ENCODE measurements around the gene PYGL. TPM values are rescaled to one million over a fixed set of nuclear protein-coding genes. Genes with fewer than 3 reads are reported as not detected.

PYGL gene
- total and polyA plus RNA-seq, 2 experiments from 2014 or later = 57.6 to 93.8 TPM

DNA sequence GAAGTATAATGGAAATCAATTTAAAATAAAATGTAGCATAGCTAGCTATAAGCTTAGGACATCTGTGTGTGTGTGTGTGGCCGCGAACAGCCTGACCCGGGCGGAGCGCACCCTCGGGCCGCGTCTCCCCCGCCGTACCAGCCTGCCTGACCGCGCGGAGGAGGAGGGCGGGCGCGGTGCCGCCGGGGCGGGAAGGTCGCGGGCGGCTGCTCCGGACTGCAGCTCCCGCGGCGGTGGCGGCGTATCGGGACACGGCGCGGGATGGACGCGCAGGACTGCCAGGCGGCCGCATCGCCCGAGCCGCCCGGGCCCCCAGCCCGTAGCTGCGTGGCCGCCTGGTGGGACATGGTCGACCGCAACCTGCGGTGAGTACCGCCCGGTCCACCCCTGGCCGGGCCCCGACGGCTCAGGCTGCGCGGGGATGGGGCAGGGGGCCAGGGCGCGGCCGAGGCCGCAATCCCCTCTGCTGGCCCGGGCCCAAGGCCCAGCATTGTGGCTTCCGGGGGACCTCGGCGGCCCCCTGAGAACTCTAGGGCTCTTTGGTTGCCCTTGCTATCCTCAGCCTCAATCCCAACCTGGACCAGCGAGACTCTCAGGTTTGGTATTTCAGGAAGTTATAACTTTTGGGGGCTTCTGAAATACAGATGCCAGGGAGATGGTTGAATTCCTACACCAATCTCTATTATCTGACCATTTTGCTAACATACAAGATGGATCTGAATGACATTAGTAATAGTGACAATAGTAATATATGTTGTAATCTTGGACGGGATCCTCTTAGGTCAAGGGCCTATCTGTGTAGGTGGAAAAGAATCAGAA is 72.2 kb downstream of the PYGL start, which contains the start of gene ABHD12B:
TSS of gene ABHD12B (plus strand) at position 140 of the 819 bp plus-strand sequence. CDS start at position 262, 122 bp downstream.
- H3K36me3 Mint-ChIP-seq (ENCODE audit: low read depth) = no peaks in the 10 kb centered on the region
- Histone ChIP-seq H4K20me1 (replicated peaks; ENCODE audit: insufficient read depth) (no peaks in the 10 kb centered on the region), H3K4me2 (peak within 1 kb of the TSS; percentile 82), H3K9me2 (ENCODE audit: insufficient read depth) (no peaks in the 10 kb centered on the region), H3K4me3 (peak within 1 kb of the TSS; percentile 55), H3F3A (replicated peaks; ENCODE audit: low read depth) (0 out of 2 replicates have a peak, but pooled peaks cover 7% of the 10 kb centered on the region), H2AFZ (peak within 1 kb of the TSS; percentile 83), H3K27me3 (ENCODE audit: insufficient read depth) (peaks cover 39% of the 10 kb centered on the region), H3K27ac (ENCODE audit: low read depth) (no peak within 1 kb of the TSS), H3K79me2 (replicated peaks; ENCODE audit: insufficient read depth) (no peaks in the 10 kb centered on the region), H3K36me3 (ENCODE audit: insufficient read depth) (no peaks in the 10 kb centered on the region), H3K4me1 (ENCODE audit: insufficient read depth) (peaks cover 13% of the 10 kb centered on the region)
- no peak within 1 kb of the TSS for H3K27ac Mint-ChIP-seq
- peak within 1 kb of the TSS; percentile 59 for H3K4me3 Mint-ChIP-seq
- TF ChIP-seq NANOG (IDR thresholded peaks at IDR 0.05; ENCODE audit: borderline replicate concordance) = no peak
- no peak for TF ChIP-seq CREB1 (CRISPR knock-in tag; IDR thresholded peaks at IDR 0.05; ENCODE audit: low read depth)
- TF ChIP-seq STAT1 (IDR thresholded peaks at IDR 0.05; ENCODE audit: unreplicated experiment) = no peak
- no peak for TF ChIP-seq ZNF114 (CRISPR knock-in tag; IDR thresholded peaks at IDR 0.05)
- TF ChIP-seq EZH2 (IDR thresholded peaks at IDR 0.05; ENCODE audit: low read depth, unreplicated experiment) = no peak
- H3K27me3 Mint-ChIP-seq (ENCODE audit: insufficient read depth, low read depth, poor library complexity) = peaks cover 17% of the 10 kb centered on the region
- ATAC-seq (peak; percentile 91), DNase-seq (ENCODE audit: low spot score) (peak; percentile 52)
- peaks cover 17% of the 10 kb centered on the region for H3K4me1 Mint-ChIP-seq
- H3K9me3 Mint-ChIP-seq = no peaks in the 10 kb centered on the region

DNA sequence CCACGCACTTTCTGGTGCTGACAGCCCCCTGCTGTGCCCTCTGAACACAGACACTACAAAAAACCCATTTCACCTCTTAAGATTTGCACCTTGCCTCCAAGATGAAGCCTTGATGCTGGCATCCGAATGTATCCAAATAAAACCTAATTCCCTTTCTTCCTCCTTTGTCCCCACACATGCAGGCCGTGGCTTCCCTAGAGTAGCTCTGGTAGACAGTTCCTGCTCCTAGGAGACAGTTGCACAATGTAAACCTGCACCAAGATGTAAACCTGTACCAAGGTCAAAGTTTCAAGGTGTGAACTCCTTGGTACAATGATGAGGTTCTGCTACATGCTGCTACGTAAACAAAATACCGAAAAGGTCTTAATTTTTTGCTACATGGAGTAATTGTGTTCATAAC is 73.1 kb downstream of the PYGL start:
- H3F3A ChIP-seq (replicated peaks; ENCODE audit: low read depth) = 0 out of 2 replicates have a peak, but pooled peaks cover 7% of the 10 kb centered on the region
- H3K4me3 ChIP-seq = peak overlapping the region; percentile 55
- Mint-ChIP-seq H3K4me3 (peak overlapping the region; percentile 59), H3K36me3 (ENCODE audit: low read depth) (no peaks in the 10 kb centered on the region), H3K27me3 (ENCODE audit: insufficient read depth, low read depth, poor library complexity) (peaks cover 17% of the 10 kb centered on the region), H3K27ac (no peak overlapping the region), H3K9me3 (no peaks in the 10 kb centered on the region), H3K4me1 (peaks cover 12% of the 10 kb centered on the region)
- no peaks in the 10 kb centered on the region for H3K36me3 ChIP-seq (ENCODE audit: insufficient read depth)
- ATAC-seq (no peak), DNase-seq (ENCODE audit: low spot score) (no peak)
- peak overlapping the region; percentile 83 for H2AFZ ChIP-seq
- no peak overlapping the region for H3K27ac ChIP-seq (ENCODE audit: low read depth)
- no peaks in the 10 kb centered on the region for H4K20me1 ChIP-seq (replicated peaks; ENCODE audit: insufficient read depth)
- H3K79me2 ChIP-seq (replicated peaks; ENCODE audit: insufficient read depth) = no peaks in the 10 kb centered on the region
- peaks cover 39% of the 10 kb centered on the region for H3K27me3 ChIP-seq (ENCODE audit: insufficient read depth)
- H3K4me1 ChIP-seq (ENCODE audit: insufficient read depth) = peaks cover 8% of the 10 kb centered on the region
- peak overlapping the region; percentile 82 for H3K4me2 ChIP-seq
- no peaks in the 10 kb centered on the region for H3K9me2 ChIP-seq (ENCODE audit: insufficient read depth)
- TF ChIP-seq REST (IDR thresholded peaks at IDR 0.05; ENCODE audit: unreplicated experiment) (no peak), ZNF331 (CRISPR knock-in tag; IDR thresholded peaks at IDR 0.05; ENCODE audit: low read depth) (no peak), ETS1 (IDR thresholded peaks at IDR 0.05) (no peak), CTCF (conservative IDR thresholded peaks at IDR 0.05; ENCODE audit: low read depth in 2 of 2) (no peak), JUNB (IDR thresholded peaks at IDR 0.05; ENCODE audit: unreplicated experiment) (no peak), ZNF114 (CRISPR knock-in tag; IDR thresholded peaks at IDR 0.05) (no peak), CREB1 (CRISPR knock-in tag; IDR thresholded peaks at IDR 0.05; ENCODE audit: low read depth) (no peak), EZH2phosphoT487 (IDR thresholded peaks at IDR 0.05; ENCODE audit: unreplicated experiment) (no peak)

All from GM23338 (cell line).